VCaP (cell line): ENCODE data around the gene LAMC1.
A peak's percentile ranks its signal among the peaks of the same experiment; 100 is the strongest.

Experiments
- H3K27ac ChIP-seq: fragments of 450-650 bp; 2 replicates; pipeline ENCODE4 v1.5.1; 2017
- TF ChIP-seq, protein P1 (sequence below): fragments of 450-650 bp; conservative IDR thresholded peaks from 2 replicates; pipeline ENCODE4 v1.5.1; 2017; ENCODE audit warnings: mild to moderate bottlenecking, moderate library complexity

Gene LAMC1

DNA sequence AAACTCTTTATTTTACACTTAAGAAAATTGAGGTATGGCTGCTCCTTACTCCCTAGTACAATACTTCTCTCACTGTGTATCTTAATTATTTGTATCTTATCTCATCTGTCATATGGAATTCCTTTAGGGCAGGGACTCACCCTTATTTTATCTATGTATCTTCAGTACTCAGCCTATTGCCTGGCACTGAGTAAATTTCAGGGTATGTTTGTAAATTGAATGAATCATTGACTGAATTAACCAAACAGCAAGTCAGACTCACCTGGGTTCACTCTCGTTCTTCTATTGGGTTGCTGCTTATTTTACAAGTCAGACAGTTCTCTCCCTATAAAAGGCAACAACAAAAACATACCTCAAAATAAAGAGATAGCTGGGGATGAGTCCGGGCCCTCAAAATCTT is 63.8 kb downstream of the LAMC1 start:
- TF ChIP-seq, protein P1, sequence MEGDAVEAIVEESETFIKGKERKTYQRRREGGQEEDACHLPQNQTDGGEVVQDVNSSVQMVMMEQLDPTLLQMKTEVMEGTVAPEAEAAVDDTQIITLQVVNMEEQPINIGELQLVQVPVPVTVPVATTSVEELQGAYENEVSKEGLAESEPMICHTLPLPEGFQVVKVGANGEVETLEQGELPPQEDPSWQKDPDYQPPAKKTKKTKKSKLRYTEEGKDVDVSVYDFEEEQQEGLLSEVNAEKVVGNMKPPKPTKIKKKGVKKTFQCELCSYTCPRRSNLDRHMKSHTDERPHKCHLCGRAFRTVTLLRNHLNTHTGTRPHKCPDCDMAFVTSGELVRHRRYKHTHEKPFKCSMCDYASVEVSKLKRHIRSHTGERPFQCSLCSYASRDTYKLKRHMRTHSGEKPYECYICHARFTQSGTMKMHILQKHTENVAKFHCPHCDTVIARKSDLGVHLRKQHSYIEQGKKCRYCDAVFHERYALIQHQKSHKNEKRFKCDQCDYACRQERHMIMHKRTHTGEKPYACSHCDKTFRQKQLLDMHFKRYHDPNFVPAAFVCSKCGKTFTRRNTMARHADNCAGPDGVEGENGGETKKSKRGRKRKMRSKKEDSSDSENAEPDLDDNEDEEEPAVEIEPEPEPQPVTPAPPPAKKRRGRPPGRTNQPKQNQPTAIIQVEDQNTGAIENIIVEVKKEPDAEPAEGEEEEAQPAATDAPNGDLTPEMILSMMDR = no peak
- H3K27ac ChIP-seq = peak overlapping the region; percentile 78; the same call in 1 of the 2 replicates

DNA sequence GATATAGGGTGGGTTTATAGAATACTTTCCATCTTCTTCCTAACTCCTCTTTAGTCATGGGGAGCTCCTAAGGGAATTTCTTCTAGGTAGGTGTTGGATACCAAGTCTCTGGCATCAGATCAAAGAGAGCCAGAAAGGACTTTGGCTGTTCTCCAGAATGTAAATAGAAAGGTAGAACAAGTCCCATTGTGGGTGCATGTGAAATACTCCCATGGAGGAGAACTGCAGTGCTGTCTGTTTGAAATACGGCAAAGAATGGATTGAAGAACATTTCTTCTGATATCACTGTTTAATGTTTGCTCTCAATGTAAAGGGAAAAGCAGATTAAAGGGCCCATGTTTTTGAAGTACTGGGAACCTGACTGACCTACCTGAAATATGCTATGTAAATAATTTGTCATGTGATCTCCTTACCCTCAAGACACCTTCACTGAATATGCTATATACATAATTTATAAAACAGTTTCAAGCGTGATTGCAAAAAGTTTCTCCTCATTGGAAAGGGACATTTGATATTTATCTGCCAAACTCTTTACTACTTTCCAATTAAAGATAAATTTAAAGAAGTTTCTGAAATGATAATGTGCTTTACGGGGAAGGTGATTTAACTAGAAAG is 65.9 kb downstream of the LAMC1 start:
- TF ChIP-seq, protein P1 = no peak
- peak overlapping the region; percentile 78 for H3K27ac ChIP-seq

DNA sequence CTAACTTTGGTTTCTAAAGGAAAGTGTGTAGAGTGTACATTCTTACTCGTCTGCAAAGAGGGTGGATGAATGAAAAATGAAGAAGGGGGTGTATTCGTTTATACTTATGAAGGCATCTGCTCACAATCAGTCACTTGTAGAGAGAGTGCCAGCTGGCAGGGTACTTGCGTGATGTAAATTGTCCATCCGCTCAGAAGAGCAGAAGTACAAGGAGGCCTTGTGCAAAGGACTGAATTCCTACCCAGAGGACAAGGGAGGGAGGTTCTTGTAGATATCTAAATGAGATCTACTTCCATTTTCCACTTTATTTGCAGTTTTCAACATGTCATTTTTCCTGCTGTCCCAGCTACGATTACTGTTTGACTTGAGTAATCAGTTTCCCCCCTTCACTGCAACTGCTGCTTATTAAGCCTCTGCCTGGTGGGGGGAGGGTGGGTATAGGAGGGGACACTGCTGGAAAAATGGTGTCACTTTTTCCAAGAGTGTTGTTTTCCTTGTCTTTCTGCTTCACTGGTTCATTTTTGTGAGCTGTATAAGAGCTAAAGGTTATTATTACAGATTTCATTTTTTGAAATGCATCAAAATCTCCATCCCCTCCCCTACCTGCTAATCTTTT is 67.3 kb downstream of the LAMC1 start:
- peak overlapping the region; percentile 78 for H3K27ac ChIP-seq
- TF ChIP-seq, protein P1 = no peak

DNA sequence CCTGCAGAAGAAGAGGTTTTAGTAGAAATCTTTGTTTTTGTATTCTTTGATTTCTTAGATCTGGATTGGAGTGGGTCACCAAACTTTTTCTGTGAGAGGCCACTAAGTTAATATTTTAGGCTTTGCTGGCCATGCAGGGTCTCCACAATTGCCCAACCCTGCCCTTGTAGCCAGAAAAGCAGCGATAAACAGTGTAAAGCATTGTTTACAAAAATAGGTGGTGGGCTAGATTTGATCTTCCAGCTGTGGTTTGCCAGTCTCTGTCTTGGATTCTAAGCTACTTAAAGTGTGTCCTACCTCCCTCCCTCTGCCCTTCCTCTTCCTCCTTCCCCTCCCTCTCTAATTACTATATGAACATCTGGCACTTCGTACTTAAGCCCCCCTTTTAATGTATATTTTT is 68.0 kb downstream of the LAMC1 start:
- peak overlapping the region; percentile 78 for H3K27ac ChIP-seq
- TF ChIP-seq, protein P1 = no peak

DNA sequence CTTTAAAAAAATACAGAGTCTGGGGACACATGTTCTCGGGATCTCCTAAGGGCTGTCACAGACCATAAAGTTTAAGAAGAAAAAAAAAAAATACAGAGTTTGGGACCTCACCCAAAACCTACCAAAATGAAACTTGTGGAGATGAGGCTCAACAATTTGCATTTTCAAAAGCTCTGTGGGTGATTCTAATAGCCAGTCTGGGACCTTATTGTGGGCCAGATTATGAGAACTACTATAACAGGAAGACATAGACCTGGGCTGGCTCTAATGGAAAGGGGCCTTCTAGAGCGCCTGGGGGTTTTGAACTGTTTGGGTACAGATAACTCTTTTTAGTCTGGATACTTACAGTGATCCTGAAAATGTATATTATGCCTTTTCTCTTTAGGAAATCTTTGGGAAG is 69.1 kb downstream of the LAMC1 start:
- peak overlapping the region; percentile 78; the same call in 1 of the 2 replicates for H3K27ac ChIP-seq
- TF ChIP-seq, protein P1 = no peak

DNA sequence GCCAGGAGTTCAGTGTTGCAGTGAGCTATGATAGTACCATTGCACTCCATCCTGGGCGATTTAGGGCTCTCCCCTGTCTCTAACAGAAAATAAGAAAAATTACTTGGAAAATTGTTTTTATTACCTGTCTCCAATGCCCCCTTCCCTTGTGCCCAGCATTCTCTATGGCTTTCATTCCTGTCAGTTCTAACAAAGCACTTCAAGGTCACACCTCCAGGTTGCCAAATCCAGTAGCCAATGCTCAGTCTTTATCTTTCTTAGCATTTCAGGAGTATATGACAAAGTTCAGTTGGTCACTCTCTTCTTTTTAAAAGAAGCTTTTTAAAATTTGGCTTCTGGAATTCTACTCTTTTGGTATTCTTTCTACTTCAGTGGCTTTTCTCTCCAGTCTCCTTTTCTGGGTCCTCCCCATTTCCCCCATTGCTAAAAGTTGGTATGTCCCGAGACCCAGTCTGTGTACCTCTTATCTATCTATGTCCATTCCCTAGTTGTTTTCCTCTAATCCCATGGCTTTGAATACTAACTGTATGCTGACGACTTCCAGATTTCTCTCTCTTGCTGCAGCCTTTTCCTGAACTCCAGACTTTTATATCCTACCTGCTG is 69.9 kb downstream of the LAMC1 start:
- TF ChIP-seq, protein P1 = no peak

DNA sequence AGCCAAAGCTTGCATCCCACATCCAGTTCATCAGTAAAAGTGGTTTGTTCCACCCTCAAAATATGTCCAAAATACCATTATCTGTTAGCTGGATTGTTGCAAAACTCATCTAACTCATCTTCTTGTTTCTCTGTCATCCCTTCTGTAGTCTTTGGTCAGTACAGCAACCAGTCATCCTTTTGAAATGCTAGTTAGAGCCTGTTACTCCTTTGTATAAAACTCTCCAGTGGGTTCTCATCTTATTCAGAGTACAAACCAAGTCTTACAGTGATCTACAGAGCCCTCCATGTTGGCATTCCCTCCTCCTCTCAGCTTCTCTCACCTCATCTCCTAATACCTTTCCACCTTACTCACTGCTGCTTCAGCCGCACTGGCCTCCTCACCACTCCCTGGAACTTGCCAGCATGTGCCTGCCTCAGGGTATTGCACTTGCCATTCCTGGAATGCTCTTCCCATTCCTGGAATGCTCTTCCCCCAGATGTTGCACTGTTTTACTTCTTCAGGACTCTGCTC is 70.6 kb downstream of the LAMC1 start:
- H3K27ac ChIP-seq = no peak overlapping the region
- TF ChIP-seq, protein P1 = no peak

More for the DNA sequence above, 69.9 kb downstream of the LAMC1 start:
- no peak overlapping the region; the same call in 1 of the 2 replicates for H3K27ac ChIP-seq
